HepG2 (cell line): ENCODE measurements around the gene MAPK8IP3. TPM values are rescaled to one million over a fixed set of nuclear protein-coding genes. Genes with fewer than 3 reads are reported as not detected.

Source experiments
- ATAC-seq: fragments of 200-7000 bp; cut with Tn5 transposase; 3 replicates; pipeline ENCODE4 v1.9.1; 2020; ENCODE audit warnings: mild to moderate bottlenecking, moderate library complexity
- BruUV-seq: library from RNA; stranded (reverse); fragments of 400-500 nt; replicated peaks from 2 replicates; lab custom pipeline; 2021; lab: Mats Ljungman, UMichigan
- CTCF ChIA-PET: fragments of 300-600 bp; formaldehyde crosslinking; extraction: SDS; loops from one replicate; lab custom pipeline; 2021; ENCODE audit warnings: low total read pairs, inconsistent platforms, low intra/inter-chr PET ratio; lab: Yijun Ruan, JAX
- POLR2A ChIA-PET: fragments of 350-600 bp; sonication (Branson Sonifier 250); formaldehyde crosslinking; loops from one replicate; lab custom pipeline; 2020; ENCODE audit warnings: antibody characterized with exemption, inconsistent platforms; lab: Yijun Ruan, JAX
- DNase-seq: peaks from one replicate; pipeline ENCODE4 v3.0.0-alpha.2; 2015; ENCODE audit warnings: low spot score
- FAIRE-seq: peaks from 3 replicates; lab custom pipeline; 2011; peaks lifted over from hg19 to GRCh38; lab: Jason Lieb, UNC
- H2AFZ ChIP-seq: one replicate; pipeline ENCODE4 v1.6.1; 2011; ENCODE audit warnings: low read length, inconsistent platforms
- H3K27ac ChIP-seq: fragments of 300-600 bp; 3 replicates; pipeline ENCODE4 v1.8.0; 2011; ENCODE audit warnings: mixed run types, mild to moderate bottlenecking, mixed read lengths, low read length, inconsistent platforms; ENCODE audit not compliant: insufficient read depth; ENCODE audit errors: extremely low read length
- H3K27me3 ChIP-seq, 2 experiments: fragments of 200-600 bp in 1 of 2; 2 replicates in 1 of 2; 3 replicates in 1 of 2; pipeline versions ENCODE4 v1.6.0 to v1.8.0; 2011; ENCODE audit warnings: low read length in 2 of 2, mild to moderate bottlenecking in 2 of 2, moderate library complexity in 2 of 2, inconsistent platforms in 1 of 2; ENCODE audit not compliant: insufficient read depth in 2 of 2, control insufficient read depth in 1 of 2
- H3K36me3 ChIP-seq, 2 experiments: fragments of 200-600 bp in 1 of 2; replicated peaks in 1 of 2; 2 replicates in 1 of 2; 3 replicates in 1 of 2; pipeline versions ENCODE4 v1.5.1 to v1.8.0; 2011; ENCODE audit warnings: low read length in 2 of 2, inconsistent platforms in 1 of 2; ENCODE audit not compliant: insufficient read depth in 2 of 2, control insufficient read depth in 1 of 2
- H3K4me1 ChIP-seq: 2 replicates; pipeline ENCODE4 v1.5.1; 2012; ENCODE audit warnings: low read length, inconsistent platforms; ENCODE audit not compliant: insufficient read depth
- H3K4me2 ChIP-seq: 2 replicates; pipeline ENCODE4 v1.6.0; 2011; ENCODE audit warnings: low read depth, low read length, inconsistent platforms
- H3K4me3 ChIP-seq, 3 experiments: fragments of 200-600 bp in 1 of 3; sonication (generic), shearing (Covaris generic) in 1 of 3; replicated peaks in 1 of 3; 2 replicates each; pipeline ENCODE4 v1.5.1; 2011 to 2016; ENCODE audit warnings: low read length in 3 of 3, inconsistent platforms in 2 of 3, low read depth in 2 of 3, mild to moderate bottlenecking in 2 of 3, control low read depth in 1 of 3, mixed read lengths in 1 of 3; ENCODE audit not compliant: insufficient read depth in 1 of 3
- H3K79me2 ChIP-seq: one replicate; pipeline ENCODE4 v1.6.1; 2011; ENCODE audit warnings: low read length, inconsistent platforms; ENCODE audit not compliant: insufficient read depth
- H3K9ac ChIP-seq: 2 replicates; pipeline ENCODE4 v1.6.0; 2011; ENCODE audit warnings: mild to moderate bottlenecking, low read depth, low read length, inconsistent platforms; ENCODE audit not compliant: insufficient read depth
- H3K9me3 ChIP-seq: 2 replicates; pipeline ENCODE4 v1.5.1; 2012; ENCODE audit warnings: mild to moderate bottlenecking, low read length
- H4K20me1 ChIP-seq: 2 replicates; pipeline ENCODE4 v1.6.0; 2011; ENCODE audit warnings: inconsistent platforms, mild to moderate bottlenecking, low read length, moderate library complexity; ENCODE audit not compliant: insufficient read depth
- DNMT3B ChIP-seq: conservative IDR thresholded peaks from 2 replicates; pipeline ENCODE4 v1.6.1; 2016; ENCODE audit warnings: missing biosample characterization, control low read depth
- ELF1 ChIP-seq: sonication (generic); formaldehyde crosslinking; IDR thresholded peaks from 2 replicates; pipeline ENCODE4 v1.4.0; 2020; ENCODE audit warnings: missing genetic modification reagents
- GABPA ChIP-seq, 2 experiments: IDR thresholded peaks; 2 replicates each; pipeline ENCODE4 v1.6.1; 2011 to 2016; ENCODE audit warnings: low read depth in 2 of 2, low read length in 1 of 2, missing biosample characterization in 1 of 2, missing genetic modification characterization in 1 of 2
- JUN ChIP-seq: sonication (generic); formaldehyde crosslinking; IDR thresholded peaks from 2 replicates; pipeline ENCODE4 v1.4.0; 2020; ENCODE audit warnings: mild to moderate bottlenecking, missing genetic modification reagents
- MEIS2 ChIP-seq: sonication (generic); formaldehyde crosslinking; IDR thresholded peaks from 2 replicates; pipeline ENCODE4 v1.9.0; 2021; ENCODE audit warnings: mild to moderate bottlenecking, missing genetic modification reagents
- PCBP1 ChIP-seq: fragments of 200-400 bp; formaldehyde crosslinking; IDR thresholded peaks from 2 replicates; pipeline ENCODE4 v1.6.1; 2017; ENCODE audit warnings: mild to moderate bottlenecking, low read depth, low read length, borderline replicate concordance
- STAG1 ChIP-seq: sonication (generic); formaldehyde crosslinking; IDR thresholded peaks from 2 replicates; pipeline ENCODE4 v1.4.0; 2020; ENCODE audit warnings: missing genetic modification reagents
- TEAD3 ChIP-seq: optimal IDR thresholded peaks from 2 replicates; pipeline ENCODE3; 2016; ENCODE audit warnings: borderline replicate concordance
- TGIF2 ChIP-seq: IDR thresholded peaks from 2 replicates; pipeline ENCODE4 v1.6.1; 2016; ENCODE audit warnings: control low read depth, missing compliant biosample characterization
- ZGPAT ChIP-seq: IDR thresholded peaks from 2 replicates; pipeline ENCODE4 v1.6.1; 2016; ENCODE audit warnings: mild to moderate bottlenecking
- ZKSCAN1 ChIP-seq: fragments of 150-350 bp; IDR thresholded peaks from 2 replicates; pipeline ENCODE4 v1.6.1; 2014; ENCODE audit warnings: low read length
- ZNF251 ChIP-seq: sonication (generic); formaldehyde crosslinking; IDR thresholded peaks from 2 replicates; pipeline ENCODE4 v1.9.0; 2021; ENCODE audit warnings: mild to moderate bottlenecking, missing genetic modification reagents
- ZNF552 ChIP-seq: sonication (generic); formaldehyde crosslinking; IDR thresholded peaks from 2 replicates; pipeline ENCODE4 v1.9.0; 2022; ENCODE audit warnings: missing genetic modification reagents, mild to moderate bottlenecking, borderline replicate concordance
- WGBS: methylation state at CpG from one replicate; pipeline ENCODE4 v1.1.6; 2017; ENCODE audit warnings: low lambda C conversion rate; 5-methylcytosine and 5-hydroxymethylcytosine counted together
- in situ Hi-C: cut with HindIII; loops from 2 replicates; pipeline ENCODE4 v1.10.0; 2017; ENCODE audit warnings: low pct_unique_long_range_greater_than_20kb; ENCODE audit not compliant: extremely low pct_ligation_motif_present
- intact Hi-C: fragments of 100-400 bp; cut with micrococcal nuclease; formaldehyde crosslinking; loops from one replicate; pipeline ENCODE4 v1.10.0; 2022; ENCODE audit not compliant: unreplicated experiment
- polyA plus RNA-seq, 8 experiments: library from polyadenylated mRNA; depleted of rRNA in 3 of 8; stranded (reverse) in 7 of 8; unstranded in 1 of 8; fragments of >200 nt; fragmentation: Illumina TruSeq in 4 of 8; extraction: Trizol in 4 of 8; gene quantifications; 2 replicates each; pipeline versions ENCODE4 v1.2.1 to v1.2.3, GENCODE V29; 2011 to 2016; ENCODE audit warnings: low read depth in 4 of 8, missing spikeins in 1 of 8, mixed read lengths in 1 of 8; ENCODE audit not compliant: insufficient read depth in 1 of 8
- total RNA-seq, 5 experiments: library from RNA; depleted of rRNA; stranded (reverse); fragments of >200 nt; fragmentation: Illumina TruSeq; extraction: Trizol; gene quantifications; 2 replicates each; pipeline ENCODE4 v1.2.3, GENCODE V29; 2016; ENCODE audit warnings: low read depth in 1 of 5
- TF ChIP-seq, protein P1 (sequence below): sonication (generic); formaldehyde crosslinking; IDR thresholded peaks from 2 replicates; pipeline ENCODE4 v1.5.0; 2020; ENCODE audit warnings: mild to moderate bottlenecking, missing genetic modification reagents
- TF ChIP-seq, protein P2 (sequence below): sonication (generic); IDR thresholded peaks from 2 replicates; pipeline ENCODE4 v1.6.1; 2016; ENCODE audit warnings: low read depth, borderline replicate concordance
- TF ChIP-seq, protein P3 (sequence below): sonication (generic); formaldehyde crosslinking; IDR thresholded peaks from 2 replicates; pipeline ENCODE4 v1.8.0; 2022; ENCODE audit warnings: mild to moderate bottlenecking, missing genetic modification reagents; ENCODE audit not compliant: insufficient replicate concordance

Gene MAPK8IP3
- total and polyA plus RNA-seq, 2 of the 13 experiments (the other 11 are each of a cell fraction or from before 2014, with no cell fraction given) = 25.1 to 41.7 TPM

- ChIA-PET POLR2A (no interaction called here), CTCF (no interaction called here)
- 87% methylated on average over 3 of the region's 18 CpGs for WGBS
- in situ Hi-C loops (no loop called here), intact Hi-C loops (no loop called here)
- Histone ChIP-seq H3K4me2 (no peak overlapping the region), H3K27me3 (no peaks in the 10 kb centered on the region), H2AFZ (no peak overlapping the region), H3K36me3 (peaks cover 20 to 39% of the 10 kb centered on the region in 2 experiments; a peak in 4 of 5 replicates), H3K27ac (no peak overlapping the region), H3K4me3 (no peak overlapping the region), H3K4me1 (no peaks in the 10 kb centered on the region), H3K79me2 (peaks cover under 1% of the 10 kb centered on the region), H4K20me1 (no peaks in the 10 kb centered on the region), H3K9ac (no peak overlapping the region), H3K9me3 (no peaks in the 10 kb centered on the region)
- FAIRE-seq = no peak
- no peak for ATAC-seq
- DNase-seq = no peak
- BruUV-seq = no TSS peak
- TF ChIP-seq, protein P1, sequence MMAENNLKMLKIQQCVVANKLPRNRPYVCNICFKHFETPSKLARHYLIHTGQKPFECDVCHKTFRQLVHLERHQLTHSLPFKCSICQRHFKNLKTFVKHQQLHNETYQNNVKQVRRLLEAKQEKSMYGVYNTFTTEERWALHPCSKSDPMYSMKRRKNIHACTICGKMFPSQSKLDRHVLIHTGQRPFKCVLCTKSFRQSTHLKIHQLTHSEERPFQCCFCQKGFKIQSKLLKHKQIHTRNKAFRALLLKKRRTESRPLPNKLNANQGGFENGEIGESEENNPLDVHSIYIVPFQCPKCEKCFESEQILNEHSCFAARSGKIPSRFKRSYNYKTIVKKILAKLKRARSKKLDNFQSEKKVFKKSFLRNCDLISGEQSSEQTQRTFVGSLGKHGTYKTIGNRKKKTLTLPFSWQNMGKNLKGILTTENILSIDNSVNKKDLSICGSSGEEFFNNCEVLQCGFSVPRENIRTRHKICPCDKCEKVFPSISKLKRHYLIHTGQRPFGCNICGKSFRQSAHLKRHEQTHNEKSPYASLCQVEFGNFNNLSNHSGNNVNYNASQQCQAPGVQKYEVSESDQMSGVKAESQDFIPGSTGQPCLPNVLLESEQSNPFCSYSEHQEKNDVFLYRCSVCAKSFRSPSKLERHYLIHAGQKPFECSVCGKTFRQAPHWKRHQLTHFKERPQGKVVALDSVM (CRISPR knock-in tag) = no peak
- TF ChIP-seq ELF1 (CRISPR knock-in tag) = no peak
- TF ChIP-seq PCBP1 = no peak
- no peak for TF ChIP-seq ZGPAT (CRISPR knock-in tag)
- TF ChIP-seq MEIS2 = no peak
- TF ChIP-seq ZNF251 = no peak
- TF ChIP-seq TGIF2 = no peak
- no peak for TF ChIP-seq TEAD3 (CRISPR knock-in tag)
- TF ChIP-seq STAG1 = no peak
- TF ChIP-seq JUN (CRISPR knock-in tag) = no peak
- TF ChIP-seq, protein P2, sequence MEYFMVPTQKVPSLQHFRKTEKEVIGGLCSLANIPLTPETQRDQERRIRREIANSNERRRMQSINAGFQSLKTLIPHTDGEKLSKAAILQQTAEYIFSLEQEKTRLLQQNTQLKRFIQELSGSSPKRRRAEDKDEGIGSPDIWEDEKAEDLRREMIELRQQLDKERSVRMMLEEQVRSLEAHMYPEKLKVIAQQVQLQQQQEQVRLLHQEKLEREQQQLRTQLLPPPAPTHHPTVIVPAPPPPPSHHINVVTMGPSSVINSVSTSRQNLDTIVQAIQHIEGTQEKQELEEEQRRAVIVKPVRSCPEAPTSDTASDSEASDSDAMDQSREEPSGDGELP = no peak
- no peak for TF ChIP-seq ZNF552
- TF ChIP-seq, protein P3, sequence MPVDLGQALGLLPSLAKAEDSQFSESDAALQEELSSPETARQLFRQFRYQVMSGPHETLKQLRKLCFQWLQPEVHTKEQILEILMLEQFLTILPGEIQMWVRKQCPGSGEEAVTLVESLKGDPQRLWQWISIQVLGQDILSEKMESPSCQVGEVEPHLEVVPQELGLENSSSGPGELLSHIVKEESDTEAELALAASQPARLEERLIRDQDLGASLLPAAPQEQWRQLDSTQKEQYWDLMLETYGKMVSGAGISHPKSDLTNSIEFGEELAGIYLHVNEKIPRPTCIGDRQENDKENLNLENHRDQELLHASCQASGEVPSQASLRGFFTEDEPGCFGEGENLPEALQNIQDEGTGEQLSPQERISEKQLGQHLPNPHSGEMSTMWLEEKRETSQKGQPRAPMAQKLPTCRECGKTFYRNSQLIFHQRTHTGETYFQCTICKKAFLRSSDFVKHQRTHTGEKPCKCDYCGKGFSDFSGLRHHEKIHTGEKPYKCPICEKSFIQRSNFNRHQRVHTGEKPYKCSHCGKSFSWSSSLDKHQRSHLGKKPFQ (CRISPR knock-in tag) = no peak
- no peak for TF ChIP-seq GABPA (IDR thresholded peaks at IDR 0.05; ENCODE audit: low read depth, low read length)
- no peak for TF ChIP-seq GABPA (CRISPR knock-in tag; IDR thresholded peaks at IDR 0.05; ENCODE audit: low read depth)
- no peak for TF ChIP-seq DNMT3B (CRISPR knock-in tag)
- no peak for TF ChIP-seq ZKSCAN1
Observed at GRCh38 chr16:1766701-1767100, 60.7 kb downstream of the MAPK8IP3 start.
